ENCODE measurements around the gene BSN. TPM values are rescaled to one million over a fixed set of nuclear protein-coding genes. Genes with fewer than 3 reads are reported as not detected.

Gene BSN
- polyA plus RNA-seq, 2 of the 4 experiments (the other 2 are of a cell fraction), result 0.04 to 0.08 TPM

- no peak overlapping the region for H3K27ac ChIP-seq
- no peak for TF ChIP-seq CBX8 (IDR thresholded peaks at IDR 0.05)
- no peak for TF ChIP-seq ZNF302 (CRISPR knock-in tag; IDR thresholded peaks at IDR 0.05)
- TF ChIP-seq JUN (IDR thresholded peaks at IDR 0.05), result no peak
- TF ChIP-seq ZFP36 (IDR thresholded peaks at IDR 0.05; ENCODE audit: borderline replicate concordance, partially characterized antibody), result no peak
- no peak for TF ChIP-seq HES2 (IDR thresholded peaks at IDR 0.05)
- TF ChIP-seq HEYL (CRISPR knock-in tag; IDR thresholded peaks at IDR 0.05), result no peak
- TF ChIP-seq CEBPB (IDR thresholded peaks at IDR 0.05), result no peak
- no peak for TF ChIP-seq NFE2L2 (conservative IDR thresholded peaks at IDR 0.05; ENCODE audit: low read length)
- no peak for TF ChIP-seq MAX (IDR thresholded peaks at IDR 0.05)
- TF ChIP-seq GATA3 (IDR thresholded peaks at IDR 0.05; ENCODE audit: borderline replicate concordance), result no peak
- no peak for TF ChIP-seq ELK1 (IDR thresholded peaks at IDR 0.05; ENCODE audit: low read depth, low read length)
- TF ChIP-seq E2F6 (IDR thresholded peaks at IDR 0.05; ENCODE audit: borderline replicate concordance, low read depth), result no peak
- no peak for TF ChIP-seq REST (IDR thresholded peaks at IDR 0.05)
- TF ChIP-seq PBX3 (IDR thresholded peaks at IDR 0.05), result no peak
- no peak for TF ChIP-seq FOXS1 (CRISPR knock-in tag; IDR thresholded peaks at IDR 0.05)
- no peak for TF ChIP-seq CBX2 (IDR thresholded peaks at IDR 0.05; ENCODE audit: borderline replicate concordance, low read depth)
- ChIA-PET POLR2A (no interaction called here), CTCF (interaction anchor here (0.7 to 1.1 kb wide), 2 partner anchors 10 to 170 kb away, joined by 3 read pairs; no protein-coding TSS in a partner anchor)
- H3K4me3 ChIP-seq, result no peak overlapping the region
- H3K4me2 ChIP-seq, result no peak overlapping the region
- peaks cover 9% of the 10 kb centered on the region; the same call in 2 of the 3 replicates for H3K4me1 ChIP-seq
- FAIRE-seq (no peak), DNase-seq (ENCODE audit: low read depth in 1 of 2, low spot score in 1 of 2) (no peak), ATAC-seq (no peak)
- H3K9me3 ChIP-seq, result no peaks in the 10 kb centered on the region
- WGBS (ENCODE audit: missing lambda C conversion rate), result 46% methylated on average over 2 of the region's 2 CpGs
Measured at GRCh38 chr3:49509028-49509561, 45.2 kb upstream of the BSN start.

- POLR2A ChIA-PET, result no interaction called here
- H3K9me3 ChIP-seq, result no peaks in the 10 kb centered on the region
- no peaks in the 10 kb centered on the region for H3K4me1 ChIP-seq
- 85% methylated on average over 2 of the region's 2 CpGs for WGBS (ENCODE audit: missing lambda C conversion rate)
- no peak for ATAC-seq
- no peak for FAIRE-seq
- H3K4me2 ChIP-seq, result no peak overlapping the region
- no peak for DNase-seq (ENCODE audit: low read depth in 1 of 2, low spot score in 1 of 2)
- no peak overlapping the region for H3K27ac ChIP-seq
- no peak overlapping the region for H3K4me3 ChIP-seq
- CTCF ChIA-PET, result interaction anchor here (1.4 kb wide), 1 partner anchor 11 kb away, joined by 4 read pairs; no protein-coding TSS in a partner anchor
- TF ChIP-seq TP53 (CRISPR knock-in tag; IDR thresholded peaks at IDR 0.05) (no peak), PBX3 (IDR thresholded peaks at IDR 0.05) (no peak), ZSCAN20 (CRISPR knock-in tag; IDR thresholded peaks at IDR 0.05) (no peak), HEYL (CRISPR knock-in tag; IDR thresholded peaks at IDR 0.05) (no peak), RFX5 (IDR thresholded peaks at IDR 0.05) (no peak), MYC (IDR thresholded peaks at IDR 0.05; ENCODE audit: borderline replicate concordance, low read length) (no peak)
Measured at GRCh38 chr3:49511639-49512038, 42.6 kb upstream of the BSN start.
